Measurements from ENCODE around the gene NPSR1.
A peak's percentile ranks its signal among the peaks of the same experiment; 100 is the strongest.
"Not testable (repeated sequence)": the region's sequence is repeated elsewhere in the genome, so short reads cannot be mapped to it uniquely, and the experiment has no call there.

The NPSR1 gene

DNA sequence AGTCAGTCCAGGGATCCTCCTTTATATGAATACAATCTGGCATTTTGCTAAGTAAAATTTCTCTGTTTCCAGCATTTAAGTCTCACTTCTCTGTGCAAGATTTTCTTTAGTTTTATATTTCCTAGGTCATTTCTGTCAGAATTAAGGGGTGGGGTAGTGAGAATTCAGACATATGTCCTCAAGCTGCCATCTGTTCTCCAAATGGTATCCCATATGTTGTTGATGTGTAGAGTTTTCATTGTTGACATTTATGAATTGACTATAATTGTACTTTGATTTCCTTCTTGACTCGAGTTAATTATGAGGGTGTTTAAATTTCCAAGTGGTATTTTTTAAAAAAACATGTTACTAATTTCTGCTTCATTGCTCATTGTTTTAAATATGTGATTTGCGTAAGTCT lies 148.8 kb downstream of the NPSR1 start:
- Mint-ChIP-seq H3K27ac (no peak overlapping the region), H3K4me1 (ENCODE audit: low read depth in 2 of 2) (no peaks in the 10 kb centered on the region), H3K27me3 (peaks cover 25 to 31% of the 10 kb centered on the region in 2 donors), H3K36me3 (ENCODE audit: insufficient read depth) (no peaks in the 10 kb centered on the region), H3K9me3 (peaks cover 0 to 2% of the 10 kb centered on the region in 2 donors), H3K4me3 (no peak overlapping the region)
- ATAC-seq (replicated peaks), result no peak
- DNase-seq, result no peak

- Mint-ChIP-seq H3K4me3 (no peak overlapping the region), H3K27me3 (peaks cover 34 to 40% of the 10 kb centered on the region in 2 donors), H3K4me1 (ENCODE audit: low read depth in 2 of 2) (no peaks in the 10 kb centered on the region), H3K9me3 (no peaks in the 10 kb centered on the region), H3K36me3 (ENCODE audit: insufficient read depth) (no peaks in the 10 kb centered on the region), H3K27ac (no peak overlapping the region)
- no peak for ATAC-seq (replicated peaks)
- DNase-seq, result no peak
These were observed 149.7 kb downstream of the NPSR1 start for GRCh38 chr7:34807548-34808340.

DNA sequence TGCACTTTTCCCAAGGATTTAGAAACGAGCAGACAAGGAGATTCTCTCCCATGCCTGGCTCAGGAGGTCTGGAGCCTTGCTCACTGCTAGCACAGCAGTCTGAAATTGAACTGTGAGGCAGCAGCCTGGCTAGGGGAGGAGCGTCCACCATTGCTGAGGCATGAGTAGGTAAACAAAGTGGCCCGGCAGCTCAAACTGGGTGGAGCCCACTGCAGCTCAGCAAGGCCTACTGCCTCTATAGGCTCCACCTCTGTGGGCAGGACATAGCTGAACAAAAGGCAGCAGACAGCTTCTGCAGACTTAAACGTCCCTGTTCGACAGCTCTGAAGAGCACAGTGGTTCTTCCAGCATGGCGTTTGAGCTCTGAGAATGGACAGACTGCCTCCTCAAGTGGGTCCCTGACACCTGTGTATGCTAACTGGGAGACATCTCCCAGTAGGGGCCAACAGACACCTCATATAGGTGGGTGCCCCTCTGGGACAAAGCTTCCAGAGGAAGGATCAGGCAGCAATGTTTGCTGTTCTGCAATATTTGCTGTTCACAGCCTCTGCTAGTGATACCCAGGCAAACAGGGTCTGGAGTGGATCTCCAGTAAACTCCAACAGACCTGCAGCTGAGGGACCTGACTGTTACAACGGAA lies 156.3 kb downstream of the NPSR1 start:
- H3K36me3 Mint-ChIP-seq (ENCODE audit: insufficient read depth); H3K27ac Mint-ChIP-seq; H3K4me3 Mint-ChIP-seq; ATAC-seq (replicated peaks); DNase-seq; H3K4me1 Mint-ChIP-seq (ENCODE audit: low read depth in 2 of 2); H3K9me3 Mint-ChIP-seq: not testable (repeated sequence)
- peaks cover 41 to 69% of the 10 kb centered on the region in 2 donors for H3K27me3 Mint-ChIP-seq

GRCh38 chr7:34821932-34822558 lies 164.0 kb downstream of the NPSR1 start:
- Mint-ChIP-seq H3K9me3 (no peaks in the 10 kb centered on the region), H3K4me1 (ENCODE audit: low read depth in 2 of 2) (no peaks in the 10 kb centered on the region), H3K4me3 (no peak overlapping the region), H3K36me3 (ENCODE audit: insufficient read depth) (no peaks in the 10 kb centered on the region), H3K27ac (no peak overlapping the region), H3K27me3 (peaks cover 9 to 22% of the 10 kb centered on the region in 2 donors)
- DNase-seq (no peak), ATAC-seq (replicated peaks) (no peak)

DNA sequence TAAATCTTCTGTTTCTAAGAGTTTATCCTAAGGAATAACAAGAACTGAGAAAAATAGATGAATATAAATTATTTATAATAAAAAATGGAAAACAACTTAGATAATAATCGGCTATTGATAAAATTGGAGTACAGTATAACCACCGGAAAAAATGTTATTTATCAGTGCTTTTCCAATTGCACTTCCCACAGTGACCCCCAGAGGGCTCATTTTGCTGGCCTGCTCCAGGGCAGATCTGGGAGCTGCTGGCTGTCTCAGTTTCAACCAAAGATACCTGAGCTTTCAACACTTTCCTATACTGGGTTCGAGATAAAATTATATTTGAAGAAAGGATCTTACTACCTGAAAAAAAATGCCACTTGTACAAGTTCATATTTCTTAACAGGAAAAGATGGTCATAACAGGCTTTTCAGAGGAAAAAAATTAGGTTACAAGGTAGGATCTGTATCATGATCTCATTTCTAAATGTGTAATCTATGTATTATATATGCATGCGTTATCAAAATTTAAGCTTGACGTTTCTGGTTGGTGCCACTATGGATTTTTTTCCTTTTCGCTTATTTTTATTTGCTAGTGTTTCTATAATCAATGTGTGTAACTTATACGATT lies 165.7 kb downstream of the NPSR1 start:
- no peaks in the 10 kb centered on the region for H3K4me1 Mint-ChIP-seq (ENCODE audit: low read depth in 2 of 2)
- no peak overlapping the region for H3K27ac Mint-ChIP-seq
- H3K4me3 Mint-ChIP-seq, result no peak overlapping the region
- DNase-seq (peak; percentile 28 to 54 (median 31)), ATAC-seq (replicated peaks) (peak; percentile 52)
- H3K9me3 Mint-ChIP-seq, result no peaks in the 10 kb centered on the region
- peaks cover 9 to 10% of the 10 kb centered on the region in 2 donors for H3K27me3 Mint-ChIP-seq
- no peaks in the 10 kb centered on the region for H3K36me3 Mint-ChIP-seq (ENCODE audit: insufficient read depth)

DNA sequence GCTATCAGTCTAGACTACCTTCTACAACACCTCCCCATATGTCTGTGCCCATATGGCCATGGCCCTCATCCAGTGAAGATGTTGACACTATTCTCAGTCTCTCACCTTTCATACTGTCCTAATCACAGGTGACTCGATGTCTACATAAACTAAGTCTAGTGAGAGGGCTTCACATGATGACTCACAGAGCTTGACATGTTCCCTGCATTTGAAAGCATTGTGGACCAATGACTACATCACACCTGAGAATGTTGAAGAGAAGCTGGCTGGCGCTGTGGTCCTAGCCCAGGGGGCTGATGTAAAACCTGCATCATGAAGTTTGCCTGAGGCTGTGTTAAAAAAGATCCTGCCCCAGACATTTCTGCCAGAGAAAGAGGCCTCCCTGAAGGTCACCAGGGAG lies 167.2 kb downstream of the NPSR1 start:
- Mint-ChIP-seq H3K9me3 (no peaks in the 10 kb centered on the region), H3K36me3 (ENCODE audit: insufficient read depth) (no peaks in the 10 kb centered on the region), H3K4me3 (no peak overlapping the region), H3K27ac (no peak overlapping the region), H3K27me3 (peaks cover 15 to 21% of the 10 kb centered on the region in 2 donors), H3K4me1 (ENCODE audit: low read depth in 2 of 2) (no peaks in the 10 kb centered on the region)
- DNase-seq, result no peak
- ATAC-seq (replicated peaks), result no peak

GRCh38 chr7:34830390-34830789 lies 172.4 kb downstream of the NPSR1 start:
- H3K36me3 Mint-ChIP-seq (ENCODE audit: insufficient read depth), result no peaks in the 10 kb centered on the region
- no peak overlapping the region for H3K4me3 Mint-ChIP-seq
- H3K27me3 Mint-ChIP-seq, result peaks cover 12 to 22% of the 10 kb centered on the region in 2 donors
- no peaks in the 10 kb centered on the region for H3K9me3 Mint-ChIP-seq
- ATAC-seq (replicated peaks), result no peak
- no peak overlapping the region for H3K27ac Mint-ChIP-seq
- no peak for DNase-seq
- H3K4me1 Mint-ChIP-seq (ENCODE audit: low read depth in 2 of 2), result no peaks in the 10 kb centered on the region

DNA sequence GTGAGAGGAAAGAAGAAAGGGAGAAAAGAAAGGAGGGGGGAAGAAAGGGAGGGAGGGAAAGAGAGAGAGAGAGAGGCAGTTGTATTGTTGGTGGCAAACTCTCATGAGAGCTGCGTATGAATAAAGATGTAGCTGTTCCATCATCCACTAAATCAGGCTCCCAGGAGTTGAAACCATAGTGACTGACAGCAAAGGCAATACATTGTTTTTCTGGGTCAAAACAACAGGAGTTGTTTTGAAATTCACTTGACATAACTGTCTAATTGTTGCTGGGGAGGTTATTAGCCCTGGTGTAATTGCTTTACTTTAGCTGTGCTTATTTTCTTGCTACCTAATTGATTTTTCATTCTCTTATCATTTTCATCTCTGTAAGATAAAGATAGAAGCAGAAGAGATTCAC lies 173.4 kb downstream of the NPSR1 start:
- no peaks in the 10 kb centered on the region for H3K36me3 Mint-ChIP-seq (ENCODE audit: insufficient read depth)
- no peak overlapping the region for H3K27ac Mint-ChIP-seq
- H3K27me3 Mint-ChIP-seq, result peaks cover 12 to 22% of the 10 kb centered on the region in 2 donors
- no peaks in the 10 kb centered on the region for H3K4me1 Mint-ChIP-seq (ENCODE audit: low read depth in 2 of 2)
- ATAC-seq (replicated peaks) (no peak), DNase-seq (no peak)
- H3K4me3 Mint-ChIP-seq, result no peak overlapping the region
- no peaks in the 10 kb centered on the region for H3K9me3 Mint-ChIP-seq

GRCh38 chr7:34832020-34832419 lies 174.0 kb downstream of the NPSR1 start:
- Mint-ChIP-seq H3K27ac (no peak overlapping the region), H3K4me3 (no peak overlapping the region), H3K4me1 (ENCODE audit: low read depth in 2 of 2) (no peaks in the 10 kb centered on the region), H3K9me3 (no peaks in the 10 kb centered on the region), H3K27me3 (peaks cover 12 to 22% of the 10 kb centered on the region in 2 donors), H3K36me3 (ENCODE audit: insufficient read depth) (no peaks in the 10 kb centered on the region)
- ATAC-seq (replicated peaks), result no peak
- no peak for DNase-seq

DNA sequence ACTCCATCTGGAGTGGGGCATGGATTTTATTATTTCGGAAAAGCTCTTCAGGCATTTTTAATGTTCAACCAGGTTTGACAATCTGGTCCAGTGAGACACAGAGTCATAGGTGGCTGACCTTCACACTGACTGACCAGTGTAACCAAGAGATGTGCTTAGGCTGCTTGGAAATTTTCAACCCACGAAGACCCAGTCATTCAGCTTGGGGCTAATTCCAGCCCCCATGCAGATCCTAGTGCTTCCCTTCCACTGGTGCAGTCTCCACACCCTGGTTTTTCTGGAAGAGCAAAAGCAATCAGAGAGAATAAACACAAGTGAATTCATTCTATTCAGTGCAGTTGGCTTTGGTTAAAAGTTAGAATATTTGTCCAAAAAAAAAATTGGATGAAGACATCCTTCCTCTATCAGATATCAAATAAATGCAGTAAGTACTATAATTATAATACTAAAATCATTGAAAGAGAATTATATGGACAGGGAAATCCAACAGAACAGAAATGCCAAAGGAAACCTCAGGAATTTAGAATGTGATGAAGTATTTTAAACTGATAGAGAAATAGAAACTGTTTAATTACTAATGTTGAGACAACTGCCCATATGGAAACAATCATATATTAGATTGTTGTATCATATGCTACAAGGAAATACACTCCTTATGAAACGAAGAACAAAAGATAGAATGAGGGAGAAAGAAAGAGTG lies 178.0 kb downstream of the NPSR1 start:
- no peaks in the 10 kb centered on the region for H3K4me1 Mint-ChIP-seq (ENCODE audit: low read depth in 2 of 2)
- H3K27me3 Mint-ChIP-seq, result peaks cover 23 to 29% of the 10 kb centered on the region in 2 donors
- no peaks in the 10 kb centered on the region for H3K9me3 Mint-ChIP-seq
- DNase-seq (no peak), ATAC-seq (replicated peaks) (no peak)
- H3K27ac Mint-ChIP-seq, result no peak overlapping the region
- no peak overlapping the region for H3K4me3 Mint-ChIP-seq
- H3K36me3 Mint-ChIP-seq (ENCODE audit: insufficient read depth), result no peaks in the 10 kb centered on the region

DNA sequence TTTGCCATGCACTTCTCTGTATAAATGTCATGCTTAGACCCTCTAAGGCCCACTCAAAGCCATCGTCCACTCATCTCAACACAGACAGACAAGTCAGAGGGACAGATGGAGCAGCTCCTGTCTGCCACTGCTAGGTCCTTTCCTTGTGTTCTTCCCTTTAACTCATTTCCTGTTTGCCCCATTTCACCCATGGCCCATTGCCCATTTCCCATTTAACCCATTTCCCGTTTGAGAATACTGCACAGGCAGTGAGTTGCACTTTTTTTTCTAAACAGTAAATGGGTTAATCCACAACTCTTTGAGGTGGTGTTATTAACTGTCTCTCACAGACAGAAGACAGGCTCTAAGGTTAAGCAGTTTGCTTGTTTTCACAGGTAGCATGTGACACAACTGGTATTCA lies 179.3 kb downstream of the NPSR1 start:
- Mint-ChIP-seq H3K4me3 (no peak overlapping the region), H3K27me3 (peaks cover 21 to 25% of the 10 kb centered on the region in 2 donors), H3K27ac (no peak overlapping the region), H3K36me3 (ENCODE audit: insufficient read depth) (no peaks in the 10 kb centered on the region), H3K4me1 (ENCODE audit: low read depth in 2 of 2) (no peaks in the 10 kb centered on the region), H3K9me3 (no peaks in the 10 kb centered on the region)
- ATAC-seq (replicated peaks) (no peak), DNase-seq (no peak)

DNA sequence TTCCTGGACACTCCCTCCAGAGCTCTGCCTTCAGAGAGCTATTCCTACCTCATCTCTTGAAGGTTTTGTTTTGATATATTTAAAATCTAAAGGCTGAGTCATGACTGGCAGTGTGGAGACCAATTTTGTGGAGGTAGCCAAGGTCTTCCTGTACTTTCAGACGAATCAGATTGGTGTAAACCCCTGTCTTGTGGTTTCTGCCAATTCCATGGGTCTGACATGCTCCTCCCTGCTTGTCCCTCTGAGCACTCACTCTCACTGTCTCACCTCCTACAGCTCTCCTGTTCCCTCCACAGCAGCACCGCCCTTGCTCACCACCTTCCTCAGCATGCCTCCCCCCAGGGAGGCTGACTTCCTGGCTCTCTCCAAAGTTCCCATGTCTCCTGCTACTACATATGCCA lies 179.8 kb downstream of the NPSR1 start:
- ATAC-seq (replicated peaks) (no peak), DNase-seq (no peak)
- Mint-ChIP-seq H3K27me3 (peaks cover 21 to 27% of the 10 kb centered on the region in 2 donors), H3K27ac (no peak overlapping the region), H3K36me3 (ENCODE audit: insufficient read depth) (no peaks in the 10 kb centered on the region), H3K4me1 (ENCODE audit: low read depth in 2 of 2) (no peaks in the 10 kb centered on the region), H3K9me3 (peaks cover 0 to 1% of the 10 kb centered on the region in 2 donors), H3K4me3 (no peak overlapping the region)

- no peak for DNase-seq
- Mint-ChIP-seq H3K27ac (no peak overlapping the region), H3K4me1 (ENCODE audit: low read depth in 2 of 2) (no peaks in the 10 kb centered on the region), H3K4me3 (no peak overlapping the region), H3K9me3 (peaks cover 0 to 3% of the 10 kb centered on the region in 2 donors), H3K36me3 (ENCODE audit: insufficient read depth) (no peaks in the 10 kb centered on the region), H3K27me3 (peaks cover 21 to 31% of the 10 kb centered on the region in 2 donors)
- ATAC-seq (replicated peaks), result no peak
These were observed 180.3 kb downstream of the NPSR1 start for GRCh38 chr7:34838329-34838728.
